Measurements from ENCODE around the gene PTPRK.

PTPRK gene

DNA sequence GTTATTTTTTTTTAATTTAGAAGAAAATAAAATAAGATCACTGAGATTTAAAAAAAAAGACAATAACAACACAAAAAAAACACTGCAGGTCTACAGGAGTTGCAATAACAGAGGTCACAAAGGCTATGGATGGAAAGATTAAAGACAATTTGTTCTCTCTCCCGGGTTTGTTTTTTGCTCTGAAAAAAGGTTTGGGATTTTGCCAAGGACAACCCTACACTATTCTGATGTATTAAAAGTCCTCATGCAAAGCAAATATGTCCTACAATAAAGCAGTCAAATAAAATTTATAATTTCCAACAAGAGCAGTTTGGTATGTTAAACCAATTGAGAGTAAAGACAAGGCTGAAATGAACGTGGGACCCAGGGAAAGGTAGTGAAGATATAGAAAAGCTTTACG is 55.6 kb downstream of the PTPRK start:
- no peak for DNase-seq

DNA sequence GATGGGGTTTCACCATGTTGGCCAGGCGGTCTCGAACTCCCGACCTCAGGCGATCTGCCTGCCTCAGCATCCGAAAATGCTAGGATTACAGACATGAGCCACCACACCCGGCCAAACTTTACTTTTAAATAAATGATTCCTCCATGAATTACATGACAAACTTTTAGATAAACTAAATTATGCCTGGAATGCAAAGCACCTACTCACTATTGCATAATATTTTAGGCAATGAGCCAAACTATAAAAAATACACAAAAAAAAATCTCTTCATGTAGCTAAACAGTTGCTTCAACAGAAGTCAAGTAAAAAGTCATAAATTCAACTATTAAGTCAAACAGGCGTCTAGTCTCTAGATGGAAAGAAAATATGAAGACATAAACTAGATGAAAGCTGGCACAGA is 56.5 kb downstream of the PTPRK start:
- no peak for DNase-seq
- Histone ChIP-seq H3K4me2 (ENCODE audit: low read length) (no peak overlapping the region), H3K56ac (ENCODE audit: low read length) (no peak overlapping the region), H2AK5ac (ENCODE audit: low read length) (no peak overlapping the region), H4K8ac (ENCODE audit: low read depth, low read length) (no peak overlapping the region), H3K4me1 (ENCODE audit: control insufficient read depth, low read depth, low read length) (no peaks in the 10 kb centered on the region), H3K27ac (ENCODE audit: low read depth, low read length) (no peak overlapping the region), H2BK120ac (ENCODE audit: low read depth, low read length) (no peak overlapping the region), H3K23ac (ENCODE audit: low read length) (no peak overlapping the region), H4K5ac (ENCODE audit: low read length) (no peak overlapping the region), H2BK5ac (ENCODE audit: low read length) (no peak overlapping the region), H3K27me3 (ENCODE audit: insufficient read depth, low read length, poor library complexity) (no peaks in the 10 kb centered on the region), H3K79me1 (ENCODE audit: low read length) (peaks cover 5% of the 10 kb centered on the region), H3K18ac (ENCODE audit: low read length) (no peak overlapping the region), H3K4me3 (ENCODE audit: low read length) (no peak overlapping the region), H3K79me2 (ENCODE audit: control insufficient read depth, insufficient read depth, low read length) (peaks cover 2% of the 10 kb centered on the region), H2BK15ac (replicated peaks; ENCODE audit: low read depth) (no peak overlapping the region), H3K9ac (ENCODE audit: low read length) (no peak overlapping the region), H3K4ac (ENCODE audit: low read depth, low read length) (no peak overlapping the region), H3K36me3 (ENCODE audit: control insufficient read depth, insufficient read depth, low read length) (no peaks in the 10 kb centered on the region)
- WGBS (ENCODE audit: extremely low coverage, insufficient coverage, low lambda C conversion rate): no CpG with 5 or more reads among the region's 7 CpGs

More for the DNA sequence above, 55.6 kb downstream of the PTPRK start:
- H4K5ac ChIP-seq (ENCODE audit: low read length): no peak overlapping the region
- no peaks in the 10 kb centered on the region for H3K36me3 ChIP-seq (ENCODE audit: control insufficient read depth, insufficient read depth, low read length)
- H3K23ac ChIP-seq (ENCODE audit: low read length): no peak overlapping the region
- H3K18ac ChIP-seq (ENCODE audit: low read length): no peak overlapping the region
- no peak overlapping the region for H2BK5ac ChIP-seq (ENCODE audit: low read length)
- no CpG with 5 or more reads among the region's 3 CpGs for WGBS (ENCODE audit: extremely low coverage, insufficient coverage, low lambda C conversion rate)
- no peak overlapping the region for H3K9ac ChIP-seq (ENCODE audit: low read length)
- no peak overlapping the region for H3K4ac ChIP-seq (ENCODE audit: low read depth, low read length)
- H2BK15ac ChIP-seq (replicated peaks; ENCODE audit: low read depth): no peak overlapping the region
- H2AK5ac ChIP-seq (ENCODE audit: low read length): no peak overlapping the region
- peaks cover 1% of the 10 kb centered on the region for H3K79me1 ChIP-seq (ENCODE audit: low read length)
- H3K4me3 ChIP-seq (ENCODE audit: low read length): no peak overlapping the region
- no peak overlapping the region for H3K27ac ChIP-seq (ENCODE audit: low read depth, low read length)
- no peaks in the 10 kb centered on the region for H3K4me1 ChIP-seq (ENCODE audit: control insufficient read depth, low read depth, low read length)
- no peaks in the 10 kb centered on the region for H3K79me2 ChIP-seq (ENCODE audit: control insufficient read depth, insufficient read depth, low read length)
- H4K8ac ChIP-seq (ENCODE audit: low read depth, low read length): no peak overlapping the region
- H3K27me3 ChIP-seq (ENCODE audit: insufficient read depth, low read length, poor library complexity): no peaks in the 10 kb centered on the region
- no peak overlapping the region for H3K4me2 ChIP-seq (ENCODE audit: low read length)
- H3K56ac ChIP-seq (ENCODE audit: low read length): no peak overlapping the region
- H2BK120ac ChIP-seq (ENCODE audit: low read depth, low read length): no peak overlapping the region

DNA sequence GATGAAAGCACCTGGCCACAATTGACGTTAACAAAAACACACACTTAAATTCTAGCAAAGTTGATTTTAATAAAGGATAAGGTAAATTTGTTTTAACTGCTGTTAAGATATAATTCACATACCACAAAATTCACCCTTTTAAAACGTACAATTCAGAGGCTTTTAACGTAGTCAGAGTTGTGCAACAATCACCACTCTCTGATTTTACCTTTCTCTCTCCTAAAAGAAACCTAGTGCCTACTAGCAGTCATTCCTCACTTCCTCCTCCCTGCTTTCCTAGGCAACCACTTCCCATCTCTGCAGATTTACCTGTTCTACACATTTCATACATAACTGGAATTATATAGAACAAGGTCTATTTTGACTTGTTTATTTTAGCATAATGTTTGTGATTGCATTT is 58.9 kb downstream of the PTPRK start:
- H2BK15ac ChIP-seq (replicated peaks; ENCODE audit: low read depth): no peak overlapping the region
- H4K5ac ChIP-seq (ENCODE audit: low read length): no peak overlapping the region
- no peak overlapping the region for H3K9ac ChIP-seq (ENCODE audit: low read length)
- peaks cover 5% of the 10 kb centered on the region for H3K79me1 ChIP-seq (ENCODE audit: low read length)
- no peak overlapping the region for H4K8ac ChIP-seq (ENCODE audit: low read depth, low read length)
- no peak overlapping the region for H3K27ac ChIP-seq (ENCODE audit: low read depth, low read length)
- H2BK5ac ChIP-seq (ENCODE audit: low read length): no peak overlapping the region
- no peaks in the 10 kb centered on the region for H3K4me1 ChIP-seq (ENCODE audit: control insufficient read depth, low read depth, low read length)
- H3K4ac ChIP-seq (ENCODE audit: low read depth, low read length): no peak overlapping the region
- H2AK5ac ChIP-seq (ENCODE audit: low read length): no peak overlapping the region
- H3K23ac ChIP-seq (ENCODE audit: low read length): no peak overlapping the region
- H3K56ac ChIP-seq (ENCODE audit: low read length): no peak overlapping the region
- H3K4me3 ChIP-seq (ENCODE audit: low read length): no peak overlapping the region
- DNase-seq: no peak
- H3K4me2 ChIP-seq (ENCODE audit: low read length): no peak overlapping the region
- H3K79me2 ChIP-seq (ENCODE audit: control insufficient read depth, insufficient read depth, low read length): peaks cover 2% of the 10 kb centered on the region
- no peak overlapping the region for H3K18ac ChIP-seq (ENCODE audit: low read length)
- H2BK120ac ChIP-seq (ENCODE audit: low read depth, low read length): no peak overlapping the region
- H3K27me3 ChIP-seq (ENCODE audit: insufficient read depth, low read length, poor library complexity): no peaks in the 10 kb centered on the region
- no peaks in the 10 kb centered on the region for H3K36me3 ChIP-seq (ENCODE audit: control insufficient read depth, insufficient read depth, low read length)
- WGBS (ENCODE audit: extremely low coverage, insufficient coverage, low lambda C conversion rate): no CpG with 5 or more reads among the region's 3 CpGs

DNA sequence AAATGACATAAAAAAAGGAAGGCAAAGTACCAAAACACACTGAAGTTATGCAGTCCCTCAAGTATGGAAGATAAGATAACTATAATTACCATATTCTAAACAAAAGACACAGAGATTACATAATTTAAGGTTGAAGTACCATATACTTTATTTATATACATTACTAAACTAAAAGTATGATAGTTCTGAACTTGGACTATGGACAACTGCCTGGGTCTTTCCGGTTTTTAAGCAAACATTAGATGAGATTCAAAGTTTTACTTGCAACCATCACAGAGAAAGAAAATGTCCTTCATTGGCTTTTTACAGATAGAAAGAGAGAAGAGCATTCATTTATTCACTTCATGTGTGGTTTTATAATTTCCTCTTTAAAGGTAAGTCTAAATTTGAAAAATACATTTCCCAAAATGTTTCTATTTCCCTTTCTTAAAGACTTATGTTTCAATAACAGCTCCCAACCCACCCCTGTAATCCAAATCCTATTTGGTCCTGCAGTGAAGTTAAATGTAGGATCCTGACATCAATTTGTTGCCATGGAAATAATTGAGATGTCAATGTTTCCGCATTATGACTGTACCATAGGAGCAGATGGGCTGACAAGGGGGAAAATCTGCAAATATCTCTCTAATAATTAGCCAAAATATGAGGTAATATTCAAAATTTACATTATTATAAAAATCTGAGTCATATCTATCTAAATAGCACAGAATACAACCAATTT is 63.7 kb downstream of the PTPRK start:
- Histone ChIP-seq H4K5ac (ENCODE audit: low read length) (no peak overlapping the region), H2BK15ac (replicated peaks; ENCODE audit: low read depth) (no peak overlapping the region), H3K79me1 (ENCODE audit: low read length) (peaks cover 8% of the 10 kb centered on the region), H2AK5ac (ENCODE audit: low read length) (no peak overlapping the region), H3K23ac (ENCODE audit: low read length) (no peak overlapping the region), H4K8ac (ENCODE audit: low read depth, low read length) (no peak overlapping the region), H3K27ac (ENCODE audit: low read depth, low read length) (no peak overlapping the region), H3K36me3 (ENCODE audit: control insufficient read depth, insufficient read depth, low read length) (no peaks in the 10 kb centered on the region), H3K18ac (ENCODE audit: low read length) (no peak overlapping the region), H3K4me3 (ENCODE audit: low read length) (no peak overlapping the region), H2BK5ac (ENCODE audit: low read length) (no peak overlapping the region), H3K4me2 (ENCODE audit: low read length) (no peak overlapping the region), H3K4me1 (ENCODE audit: control insufficient read depth, low read depth, low read length) (no peaks in the 10 kb centered on the region), H3K56ac (ENCODE audit: low read length) (no peak overlapping the region), H3K4ac (ENCODE audit: low read depth, low read length) (no peak overlapping the region), H3K9ac (ENCODE audit: low read length) (no peak overlapping the region), H2BK120ac (ENCODE audit: low read depth, low read length) (no peak overlapping the region), H3K27me3 (ENCODE audit: insufficient read depth, low read length, poor library complexity) (no peaks in the 10 kb centered on the region), H3K79me2 (ENCODE audit: control insufficient read depth, insufficient read depth, low read length) (peaks cover 2% of the 10 kb centered on the region)
- no CpG with 5 or more reads among the region's 2 CpGs for WGBS (ENCODE audit: extremely low coverage, insufficient coverage, low lambda C conversion rate)
- DNase-seq: no peak

DNA sequence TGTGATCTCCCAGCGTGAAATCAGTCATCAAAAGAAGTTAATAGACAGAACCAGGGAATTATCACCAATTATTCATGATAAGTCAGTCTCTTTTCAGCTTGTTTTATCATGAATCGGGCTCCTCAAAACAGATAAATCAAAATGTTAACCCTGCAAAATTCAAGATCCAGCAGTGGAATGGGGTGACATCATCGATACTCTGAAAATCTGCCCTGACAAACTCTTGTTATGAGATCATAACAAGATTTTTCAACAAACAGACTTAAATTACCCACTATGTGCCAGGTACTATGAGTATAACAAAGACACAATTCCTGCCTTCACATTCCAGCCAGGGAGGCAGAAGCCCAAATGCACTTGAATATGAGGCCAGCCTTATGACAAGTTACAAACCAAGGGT is 64.4 kb downstream of the PTPRK start:
- Histone ChIP-seq H2BK5ac (ENCODE audit: low read length) (no peak overlapping the region), H3K79me2 (ENCODE audit: control insufficient read depth, insufficient read depth, low read length) (peaks cover 2% of the 10 kb centered on the region), H3K18ac (ENCODE audit: low read length) (no peak overlapping the region), H4K8ac (ENCODE audit: low read depth, low read length) (no peak overlapping the region), H3K27ac (ENCODE audit: low read depth, low read length) (no peak overlapping the region), H2BK15ac (replicated peaks; ENCODE audit: low read depth) (no peak overlapping the region), H3K4me1 (ENCODE audit: control insufficient read depth, low read depth, low read length) (no peaks in the 10 kb centered on the region), H3K4me3 (ENCODE audit: low read length) (no peak overlapping the region), H3K4me2 (ENCODE audit: low read length) (no peak overlapping the region), H3K4ac (ENCODE audit: low read depth, low read length) (no peak overlapping the region), H3K36me3 (ENCODE audit: control insufficient read depth, insufficient read depth, low read length) (no peaks in the 10 kb centered on the region), H2AK5ac (ENCODE audit: low read length) (no peak overlapping the region), H2BK120ac (ENCODE audit: low read depth, low read length) (no peak overlapping the region), H3K56ac (ENCODE audit: low read length) (no peak overlapping the region), H3K27me3 (ENCODE audit: insufficient read depth, low read length, poor library complexity) (no peaks in the 10 kb centered on the region), H3K79me1 (ENCODE audit: low read length) (peaks cover 8% of the 10 kb centered on the region), H3K9ac (ENCODE audit: low read length) (no peak overlapping the region), H3K23ac (ENCODE audit: low read length) (no peak overlapping the region), H4K5ac (ENCODE audit: low read length) (no peak overlapping the region)
- no CpG with 5 or more reads among the region's 3 CpGs for WGBS (ENCODE audit: extremely low coverage, insufficient coverage, low lambda C conversion rate)
- no peak for DNase-seq

DNA sequence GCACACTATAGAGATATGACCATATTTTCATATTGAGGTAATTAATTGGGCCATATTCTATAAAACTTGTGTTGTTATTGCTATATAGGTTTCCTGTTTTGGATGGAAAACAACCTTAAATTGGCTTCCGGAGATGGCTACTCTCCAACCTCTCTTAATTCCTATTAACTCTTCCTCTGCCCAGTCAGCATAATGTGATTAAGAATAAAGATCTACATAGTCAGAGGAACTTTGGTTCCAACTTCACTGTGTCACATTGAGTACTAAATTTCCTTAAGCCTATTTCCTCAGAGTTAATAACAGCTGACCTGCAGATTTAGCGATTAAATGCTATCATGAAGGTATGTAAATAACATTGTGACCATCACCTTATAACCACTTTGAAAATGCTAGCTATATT is 67.7 kb downstream of the PTPRK start:
- no peak overlapping the region for H4K8ac ChIP-seq (ENCODE audit: low read depth, low read length)

More for the DNA sequence above, 67.7 kb downstream of the PTPRK start:
- no peak overlapping the region for H3K56ac ChIP-seq (ENCODE audit: low read length)
- no peak overlapping the region for H2AK5ac ChIP-seq (ENCODE audit: low read length)
- H4K5ac ChIP-seq (ENCODE audit: low read length): no peak overlapping the region
- no peak overlapping the region for H2BK120ac ChIP-seq (ENCODE audit: low read depth, low read length)
- no peak overlapping the region for H2BK15ac ChIP-seq (replicated peaks; ENCODE audit: low read depth)
- H3K4me1 ChIP-seq (ENCODE audit: control insufficient read depth, low read depth, low read length): no peaks in the 10 kb centered on the region
- DNase-seq: no peak
- H3K36me3 ChIP-seq (ENCODE audit: control insufficient read depth, insufficient read depth, low read length): no peaks in the 10 kb centered on the region
- H3K4me2 ChIP-seq (ENCODE audit: low read length): no peak overlapping the region
- WGBS (ENCODE audit: extremely low coverage, insufficient coverage, low lambda C conversion rate): no CpG with 5 or more reads among the region's 2 CpGs
- H3K4me3 ChIP-seq (ENCODE audit: low read length): no peak overlapping the region
- no peak overlapping the region for H3K9ac ChIP-seq (ENCODE audit: low read length)
- no peak overlapping the region for H3K18ac ChIP-seq (ENCODE audit: low read length)
- no peak overlapping the region for H3K4ac ChIP-seq (ENCODE audit: low read depth, low read length)
- no peak overlapping the region for H3K23ac ChIP-seq (ENCODE audit: low read length)
- no peaks in the 10 kb centered on the region for H3K79me2 ChIP-seq (ENCODE audit: control insufficient read depth, insufficient read depth, low read length)
- peaks cover 6% of the 10 kb centered on the region for H3K79me1 ChIP-seq (ENCODE audit: low read length)
- no peak overlapping the region for H3K27ac ChIP-seq (ENCODE audit: low read depth, low read length)
- H3K27me3 ChIP-seq (ENCODE audit: insufficient read depth, low read length, poor library complexity): no peaks in the 10 kb centered on the region
- H2BK5ac ChIP-seq (ENCODE audit: low read length): no peak overlapping the region

Measured in mesendoderm (in vitro differentiated cells).